A549 (cell line): ENCODE results near the gene TBX20. TPM values are rescaled to one million over a fixed set of nuclear protein-coding genes. Genes with fewer than 3 reads are reported as not detected.

Source experiments
- ATAC-seq, 2 experiments: fragments of 200-7000 bp in 1 of 2; fragments of >200 bp in 1 of 2; cut with Nextera tagmentation in 1 of 2; cut with Tn5 transposase in 1 of 2; 3 replicates each; pipeline versions ENCODE4 v1.8.0 to v1.9.1; 2018 to 2020; ENCODE audit warnings: mild to moderate bottlenecking in 1 of 2, moderate library complexity in 1 of 2
- CTCF ChIA-PET: fragments of 300-600 bp; sonication (Branson Sonifier 250); formaldehyde crosslinking; extraction: SDS; loops from one replicate; lab custom pipeline; 2021; ENCODE audit warnings: antibody characterized with exemption, inconsistent platforms; lab: Yijun Ruan, JAX
- POLR2A ChIA-PET: fragments of 350-600 bp; formaldehyde crosslinking; extraction: SDS; loops from one replicate; lab custom pipeline; 2021; ENCODE audit warnings: antibody characterized with exemption, inconsistent platforms; lab: Yijun Ruan, JAX
- DNase-seq, 2 experiments: peaks; one replicate each; pipeline versions ENCODE4 v3.0.0 to v3.0.0-alpha.2; 2011 to 2016; ENCODE audit warnings: low read depth in 1 of 2, low spot score in 1 of 2
- FAIRE-seq: peaks from 2 replicates; lab custom pipeline; 2011; peaks lifted over from hg19 to GRCh38; lab: Jason Lieb, UNC
- H3K27ac ChIP-seq, 2 experiments: fragments of >200 bp; sonication (Bioruptor Twin); formaldehyde crosslinking; 3 replicates each; pipeline ENCODE4 v1.5.1; 2016 to 2017
- H3K4me1 ChIP-seq: fragments of >200 bp; sonication (Bioruptor Twin); formaldehyde crosslinking; 3 replicates; pipeline ENCODE4 v1.6.1; 2016
- H3K4me2 ChIP-seq: fragments of >200 bp; sonication (Bioruptor Twin); formaldehyde crosslinking; 3 replicates; pipeline ENCODE4 v1.6.1; 2016
- H3K4me3 ChIP-seq: fragments of >200 bp; sonication (Bioruptor Twin); formaldehyde crosslinking; 3 replicates; pipeline ENCODE4 v1.5.1; 2016
- H3K9me3 ChIP-seq: fragments of >200 bp; sonication (Bioruptor Twin); formaldehyde crosslinking; 3 replicates; pipeline ENCODE4 v1.6.1; 2016
- BHLHE40 ChIP-seq: IDR thresholded peaks from 2 replicates; pipeline ENCODE4 v1.6.1; 2012; ENCODE audit warnings: low read depth, low read length, inconsistent platforms
- CBX8 ChIP-seq: fragments of 200-600 bp; sonication (generic); IDR thresholded peaks from 2 replicates; pipeline ENCODE4 v1.6.1; 2016
- CHD2 ChIP-seq: fragments of 150-350 bp; IDR thresholded peaks from 2 replicates; pipeline ENCODE4 v1.6.1; 2014; ENCODE audit warnings: low read length; ENCODE audit not compliant: partially characterized antibody
- CHD4 ChIP-seq: fragments of 200-600 bp; sonication (generic); IDR thresholded peaks from 2 replicates; pipeline ENCODE4 v1.6.1; 2016; ENCODE audit warnings: antibody characterized with exemption, mild to moderate bottlenecking, borderline replicate concordance
- CTCF ChIP-seq: fragments of >200 bp; sonication (Bioruptor Twin); formaldehyde crosslinking; IDR thresholded peaks from 3 replicates; pipeline ENCODE4 v1.5.1; 2016
- FOSL2 ChIP-seq, 2 experiments: fragments of 450-650 bp in 1 of 2; fragments of >200 bp in 1 of 2; sonication (Bioruptor Twin) in 1 of 2; formaldehyde crosslinking; IDR thresholded peaks; 2 replicates each; pipeline versions ENCODE4 v1.5.0 to v1.6.1; 2016 to 2020; ENCODE audit warnings: mild to moderate bottlenecking in 1 of 2, moderate library complexity in 1 of 2
- FOXS1 ChIP-seq: fragments of 250-450 bp; sonication (Bioruptor Pico); IDR thresholded peaks from 2 replicates; pipeline ENCODE4 v1.5.0; 2020; ENCODE audit warnings: mild to moderate bottlenecking, moderate library complexity
- GATA3 ChIP-seq: IDR thresholded peaks from 2 replicates; pipeline ENCODE4 v1.6.1; 2012; ENCODE audit warnings: borderline replicate concordance
- HDAC2 ChIP-seq: fragments of 200-600 bp; sonication (generic); IDR thresholded peaks from 2 replicates; pipeline ENCODE4 v1.6.1; 2016
- HEYL ChIP-seq: fragments of 250-450 bp; sonication (Bioruptor Pico); IDR thresholded peaks from 2 replicates; pipeline ENCODE4 v1.8.0; 2021; ENCODE audit warnings: mild to moderate bottlenecking, moderate library complexity
- HOXB5 ChIP-seq: fragments of 250-450 bp; sonication (Bioruptor Pico); IDR thresholded peaks from 2 replicates; pipeline ENCODE4 v1.5.0; 2020; ENCODE audit warnings: mild to moderate bottlenecking, moderate library complexity
- MAZ ChIP-seq: fragments of 150-350 bp; IDR thresholded peaks from 2 replicates; pipeline ENCODE4 v1.6.1; 2014; ENCODE audit warnings: antibody characterized with exemption, low read depth, low read length, borderline replicate concordance
- MYC ChIP-seq: IDR thresholded peaks from 2 replicates; pipeline ENCODE4 v1.6.1; 2012; ENCODE audit warnings: mild to moderate bottlenecking, inconsistent platforms, low read length, improper control_type of control experiment, borderline replicate concordance
- NR3C1 ChIP-seq: fragments of >200 bp; sonication (Bioruptor Twin); formaldehyde crosslinking; IDR thresholded peaks from 3 replicates; pipeline ENCODE4 v1.6.1; 2017
- PHF8 ChIP-seq: fragments of 200-600 bp; sonication (generic); IDR thresholded peaks from 2 replicates; pipeline ENCODE4 v1.6.1; 2016; ENCODE audit warnings: low read depth, mild to moderate bottlenecking, antibody characterized with exemption, moderate library complexity, borderline replicate concordance
- POLR2AphosphoS2 ChIP-seq: conservative IDR thresholded peaks from 2 replicates; pipeline ENCODE4 v1.6.1; 2012; ENCODE audit warnings: low read length, improper control_type of control experiment, inconsistent platforms
- RAD21 ChIP-seq, 2 experiments: fragments of >200 bp in 1 of 2; sonication (Bioruptor Twin) in 1 of 2; formaldehyde crosslinking in 1 of 2; IDR thresholded peaks in 1 of 2; conservative IDR thresholded peaks in 1 of 2; 2 replicates in 1 of 2; 3 replicates in 1 of 2; pipeline ENCODE4 v1.6.1; 2012 to 2018; ENCODE audit warnings: inconsistent platforms in 1 of 2
- RFX5 ChIP-seq: fragments of 450-650 bp; IDR thresholded peaks from 2 replicates; pipeline ENCODE4 v1.7.1; 2014; ENCODE audit warnings: antibody characterized with exemption, mild to moderate bottlenecking, moderate library complexity
- SREBF2 ChIP-seq: fragments of 450-650 bp; IDR thresholded peaks from 2 replicates; pipeline ENCODE4 v1.6.1; 2014; ENCODE audit warnings: mild to moderate bottlenecking, moderate library complexity
- USF2 ChIP-seq: fragments of 450-650 bp; IDR thresholded peaks from 2 replicates; pipeline ENCODE4 v1.6.1; 2014; ENCODE audit warnings: antibody characterized with exemption
- ZFP36 ChIP-seq: fragments of 450-650 bp; IDR thresholded peaks from 2 replicates; pipeline ENCODE4 v1.6.1; 2014; ENCODE audit warnings: borderline replicate concordance; ENCODE audit not compliant: partially characterized antibody
- ZSCAN20 ChIP-seq: fragments of 250-450 bp; sonication (Bioruptor Pico); IDR thresholded peaks from 2 replicates; pipeline ENCODE4 v1.8.0; 2022; ENCODE audit warnings: mild to moderate bottlenecking, moderate library complexity
- WGBS: methylation state at CpG from one replicate; pipeline ENCODE4 v1.1.6; 2017; ENCODE audit errors: missing lambda C conversion rate; 5-methylcytosine and 5-hydroxymethylcytosine counted together
- polyA plus RNA-seq, 4 experiments: library from polyadenylated mRNA; depleted of rRNA in 3 of 4; stranded (reverse); fragments of >200 nt; fragmentation: RNase III in 1 of 4; extraction: RNeasy Plus Mini Kit Qiagen cat#74134 plus additional on column Dnase treatment in 1 of 4; gene quantifications; 2 replicates in 3 of 4; 3 replicates in 1 of 4; pipeline ENCODE4 v1.2.3, GENCODE V29; 2011 to 2017

Gene TBX20
- polyA plus RNA-seq, 2 of the 4 experiments (the other 2 are of a cell fraction), result 1.3 to 1.6 TPM

GRCh38 chr7:35250452-35250851, 3.4 kb downstream of the TBX20 start:
- POLR2A ChIA-PET, result no interaction called here
- TF ChIP-seq CHD4, result no peak
- no peak for TF ChIP-seq HEYL (CRISPR knock-in tag)
- no peak for TF ChIP-seq RAD21 (conservative IDR thresholded peaks at IDR 0.05 in 1 of 2, IDR thresholded peaks at IDR 0.05 in 1 of 2)
- TF ChIP-seq PHF8, result no peak
- no peak for TF ChIP-seq POLR2AphosphoS2
- TF ChIP-seq CTCF, result no peak
- no peak for TF ChIP-seq CBX8
- Histone ChIP-seq H3K27ac (no peak overlapping the region), H3K4me3 (no peak overlapping the region), H3K4me2 (no peak overlapping the region), H3K9me3 (0 out of 3 replicates have a peak, but pooled peaks cover 2% of the 10 kb centered on the region), H3K4me1 (peaks cover 14% of the 10 kb centered on the region; the same call in 2 of the 3 replicates)
- no peak for ATAC-seq
- FAIRE-seq, result no peak
- DNase-seq, result no peak
- 60% methylated on average over 2 of the region's 2 CpGs for WGBS
- CTCF ChIA-PET, result interaction anchor here (1.6 kb wide), 1 partner anchor 11 kb away, joined by 3 read pairs; no protein-coding TSS in a partner anchor

GRCh38 chr7:35249537-35249907, 4.4 kb downstream of the TBX20 start:
- DNase-seq, result no peak

GRCh38 chr7:35248576-35249536, 5.0 kb downstream of the TBX20 start:
- peaks cover 14% of the 10 kb centered on the region; the same call in 2 of the 3 replicates for H3K4me1 ChIP-seq
- POLR2A ChIA-PET, result no interaction called here

More at GRCh38 chr7:35249537-35249907, 4.4 kb downstream of the TBX20 start:
- 57% methylated on average over 4 of the region's 5 CpGs for WGBS
- H3K9me3 ChIP-seq, result no peaks in the 10 kb centered on the region
- H3K4me1 ChIP-seq, result peaks cover 14% of the 10 kb centered on the region; the same call in 2 of the 3 replicates
- ChIA-PET CTCF (interaction anchor here (1.6 kb wide), 1 partner anchor 12 kb away, joined by 3 read pairs; no protein-coding TSS in a partner anchor), POLR2A (no interaction called here)
- FAIRE-seq, result no peak
- H3K4me2 ChIP-seq, result no peak overlapping the region
- no peak for ATAC-seq
- no peak overlapping the region for H3K4me3 ChIP-seq
- H3K27ac ChIP-seq, result no peak overlapping the region
- TF ChIP-seq MAZ, result no peak
- TF ChIP-seq USF2, result no peak
- no peak for TF ChIP-seq MYC
- no peak for TF ChIP-seq FOXS1 (CRISPR knock-in tag)
- TF ChIP-seq, all 56 proteins: peak for 0

GRCh38 chr7:35246819-35247218, 7.1 kb downstream of the TBX20 start:
- POLR2A ChIA-PET, result no interaction called here
- TF ChIP-seq HOXB5 (CRISPR knock-in tag) (no peak), RFX5 (no peak), POLR2AphosphoS2 (no peak), HDAC2 (no peak), ZSCAN20 (CRISPR knock-in tag) (no peak), CHD2 (no peak), HEYL (CRISPR knock-in tag) (no peak), FOSL2 (IDR thresholded peaks at IDR 0.05) (no peak), FOSL2 (CRISPR knock-in tag; IDR thresholded peaks at IDR 0.05) (no peak), GATA3 (no peak), CHD4 (no peak), BHLHE40 (no peak), NR3C1 (no peak), ZFP36 (no peak)
- DNase-seq (no peak), FAIRE-seq (no peak), ATAC-seq (no peak)
- Histone ChIP-seq H3K4me3 (no peak overlapping the region), H3K4me2 (no peak overlapping the region), H3K9me3 (no peaks in the 10 kb centered on the region), H3K27ac (no peak overlapping the region), H3K4me1 (peaks cover 5% of the 10 kb centered on the region; the same call in 2 of the 3 replicates)
- CTCF ChIA-PET, result interaction anchor here (1.5 kb wide), 1 partner anchor 273 kb away, joined by 4 read pairs; no protein-coding TSS in a partner anchor

More at GRCh38 chr7:35248576-35249536, 5.0 kb downstream of the TBX20 start:
- TF ChIP-seq SREBF2 (no peak), MAZ (no peak)
- no peak for ATAC-seq
- no peak for FAIRE-seq
- no peak overlapping the region for H3K4me3 ChIP-seq
- H3K4me2 ChIP-seq, result no peak overlapping the region
- no peaks in the 10 kb centered on the region for H3K9me3 ChIP-seq
- no peak for DNase-seq
- no peak overlapping the region for H3K27ac ChIP-seq
- 77% methylated on average over 18 of the region's 21 CpGs for WGBS
- CTCF ChIA-PET, result interaction anchor here (1.6 kb wide), 1 partner anchor 12 kb away, joined by 3 read pairs; no protein-coding TSS in a partner anchor
